AG04450 (cell line): ENCODE measurements around the gene BORCS8. TPM values are rescaled to one million over a fixed set of nuclear protein-coding genes. Genes with fewer than 3 reads are reported as not detected.

Source experiments
- CTCF ChIA-PET: fragments of 300-600, 350-600 bp; formaldehyde crosslinking; extraction: SDS; loops from one replicate; lab custom pipeline; 2022; ENCODE audit warnings: antibody characterized with exemption, inconsistent platforms; lab: Charles Lee
- POLR2A ChIA-PET: fragments of 350-600 bp; formaldehyde crosslinking; extraction: SDS; loops from one replicate; lab custom pipeline; 2021; ENCODE audit warnings: antibody characterized with exemption, inconsistent platforms; lab: Yijun Ruan, JAX
- DNase-seq: peaks from one replicate; pipeline ENCODE4 v3.0.0-alpha.2; 2011; ENCODE audit warnings: low read depth, low spot score
- H3K27ac ChIP-seq: one replicate; pipeline ENCODE4 v1.5.1; 2012; ENCODE audit warnings: low read depth, low read length, control low read depth
- H3K27me3 ChIP-seq: one replicate; pipeline ENCODE4 v1.6.0; 2012; ENCODE audit warnings: low read length; ENCODE audit not compliant: control insufficient read depth, insufficient read depth
- H3K4me3 ChIP-seq: 2 replicates; pipeline ENCODE4 v1.5.1; 2011; ENCODE audit warnings: mild to moderate bottlenecking, low read depth, low read length, control low read depth
- H3K9me3 ChIP-seq: 2 replicates; pipeline ENCODE4 v1.5.1; 2012; ENCODE audit warnings: low read length; ENCODE audit not compliant: control insufficient read depth, insufficient read depth
- CTCF ChIP-seq: IDR thresholded peaks from 2 replicates; pipeline ENCODE4 v1.5.1; 2011; ENCODE audit warnings: low read depth, low read length, control low read depth, inconsistent platforms
- polyA plus RNA-seq: library from polyadenylated mRNA; depleted of rRNA; stranded (reverse); fragments of >200 nt; gene quantifications from 2 replicates; pipeline ENCODE4 v1.2.3, GENCODE V29; 2011

Gene BORCS8
- polyA plus RNA-seq, 1 experiment = 16.6 TPM

- CTCF ChIA-PET = interaction anchor here (2.4 kb wide), 1 partner anchor 21 kb away, joined by 13 read pairs; no protein-coding TSS in a partner anchor
- TF ChIP-seq CTCF = no peak
- no peak for DNase-seq
These were observed 24.3 kb downstream of the BORCS8 start for GRCh38 chr19:19167612-19168011.

GRCh38 chr19:19165396-19165795 is 26.6 kb downstream of the BORCS8 start:
- Histone ChIP-seq H3K27ac (no peak overlapping the region), H3K4me3 (no peak overlapping the region), H3K9me3 (no peaks in the 10 kb centered on the region; the same call in 1 of the 2 replicates), H3K27me3 (no peaks in the 10 kb centered on the region)
- TF ChIP-seq CTCF = no peak
- no peak for DNase-seq
- POLR2A ChIA-PET = no interaction called here
- CTCF ChIA-PET = no interaction called here

More at GRCh38 chr19:19167612-19168011, 24.3 kb downstream of the BORCS8 start:
- no peak overlapping the region for H3K27ac ChIP-seq
- POLR2A ChIA-PET = no interaction called here
- H3K9me3 ChIP-seq = no peaks in the 10 kb centered on the region; the same call in 1 of the 2 replicates
- H3K27me3 ChIP-seq = no peaks in the 10 kb centered on the region
- no peak overlapping the region for H3K4me3 ChIP-seq

GRCh38 chr19:19162495-19162894 is 29.5 kb downstream of the BORCS8 start:
- DNase-seq = no peak
- Histone ChIP-seq H3K27me3 (no peaks in the 10 kb centered on the region), H3K27ac (no peak overlapping the region), H3K4me3 (no peak overlapping the region), H3K9me3 (no peaks in the 10 kb centered on the region)
- CTCF ChIA-PET = no interaction called here
- no peak for TF ChIP-seq CTCF
- POLR2A ChIA-PET = no interaction called here

- no peaks in the 10 kb centered on the region for H3K27me3 ChIP-seq
- H3K4me3 ChIP-seq = no peak overlapping the region
- TF ChIP-seq CTCF = no peak
- H3K9me3 ChIP-seq = peaks cover 7% of the 10 kb centered on the region
- DNase-seq = no peak
- no peak overlapping the region for H3K27ac ChIP-seq
- POLR2A ChIA-PET = interaction anchor here (0.7 kb wide), 1 partner anchor 31 kb away, joined by 5 read pairs; the partner anchor contains the start of genes BORCS8 and RFXANK
- CTCF ChIA-PET = interaction anchor here (7.1 kb wide), 1 partner anchor 14 kb away, joined by 56 read pairs; no protein-coding TSS in a partner anchor
These were observed 31.4 kb downstream of the BORCS8 start for GRCh38 chr19:19160461-19161035.

- Histone ChIP-seq H3K4me3 (no peak overlapping the region), H3K27me3 (no peaks in the 10 kb centered on the region), H3K9me3 (peaks cover 8% of the 10 kb centered on the region), H3K27ac (no peak overlapping the region)
- no peak for TF ChIP-seq CTCF
- POLR2A ChIA-PET = interaction anchor here (0.7 kb wide), 1 partner anchor 32 kb away, joined by 5 read pairs; the partner anchor contains the start of genes BORCS8 and RFXANK
- DNase-seq = no peak
- CTCF ChIA-PET = interaction anchor here (0.6 to 7.1 kb wide), 4 partner anchors 13 to 183 kb away, joined by 4 to 56 read pairs (median 20); no protein-coding TSS in a partner anchor
These were observed 32.4 kb downstream of the BORCS8 start for GRCh38 chr19:19159534-19159933.
